Stimulated activated CD4-positive, alpha-beta T cell treated with anti-CD3 and anti-CD28 coated beads, Interleukin-4, amount 100 ng/mL, for 4 hours (primary cell): ENCODE results near the gene CRY1.

Experiments used
- DNase-seq, 2 experiments: peaks; one replicate each; pipeline ENCODE4 v3.0.0-alpha.2; 2020

Gene CRY1

GRCh38 chr12:106955377-106956047, 137.8 kb downstream of the CRY1 start, which contains the start of gene TMEM263:
TMEM263 (plus strand) TSS chr12:106955907; CDS start chr12:106967117, 11,210 bp downstream.
- peak; percentile 89 to 91 for DNase-seq

- peak in 1 of 2 experiments; percentile 3 for DNase-seq
These were observed 138.6 kb downstream of the CRY1 start for GRCh38 chr12:106954462-106955376.

GRCh38 chr12:106953352-106954250, 139.7 kb downstream of the CRY1 start:
- no peak for DNase-seq

- no peak for DNase-seq
These were observed 142.8 kb downstream of the CRY1 start for GRCh38 chr12:106950591-106950990.

- DNase-seq: no peak
These were observed 145.9 kb downstream of the CRY1 start for GRCh38 chr12:106947461-106947860.

- no peak for DNase-seq
These were observed 148.0 kb downstream of the CRY1 start for GRCh38 chr12:106945261-106945851.

- no peak for DNase-seq
These were observed 150.6 kb downstream of the CRY1 start for GRCh38 chr12:106942775-106943174.

- DNase-seq: no peak
These were observed 151.7 kb downstream of the CRY1 start for GRCh38 chr12:106941481-106942156.
